Measurements from ENCODE around the gene PTPRJ. TPM values are rescaled to one million over a fixed set of nuclear protein-coding genes. Genes with fewer than 3 reads are reported as not detected.
A peak's percentile ranks its signal among the peaks of the same experiment; 100 is the strongest.

Gene PTPRJ
- total RNA-seq, 1 donor from 2014 or later, result 34.9 TPM

GRCh38 chr11:48090174-48090573 is 109.8 kb downstream of the PTPRJ start:
- Histone ChIP-seq H3K27me3 (no peaks in the 10 kb centered on the region), H3K36me3 (no peaks in the 10 kb centered on the region), H3K27ac (no peak overlapping the region), H3K4me3 (no peak overlapping the region), H3K9me3 (no peaks in the 10 kb centered on the region), H3K4me1 (peaks cover 19% of the 10 kb centered on the region)
- intact Hi-C loops (cut with DNase I), result no loop called here
- DNase-seq (no peak), ATAC-seq (no peak)
- TF ChIP-seq CTCF (IDR thresholded peaks at IDR 0.05), result no peak

DNA sequence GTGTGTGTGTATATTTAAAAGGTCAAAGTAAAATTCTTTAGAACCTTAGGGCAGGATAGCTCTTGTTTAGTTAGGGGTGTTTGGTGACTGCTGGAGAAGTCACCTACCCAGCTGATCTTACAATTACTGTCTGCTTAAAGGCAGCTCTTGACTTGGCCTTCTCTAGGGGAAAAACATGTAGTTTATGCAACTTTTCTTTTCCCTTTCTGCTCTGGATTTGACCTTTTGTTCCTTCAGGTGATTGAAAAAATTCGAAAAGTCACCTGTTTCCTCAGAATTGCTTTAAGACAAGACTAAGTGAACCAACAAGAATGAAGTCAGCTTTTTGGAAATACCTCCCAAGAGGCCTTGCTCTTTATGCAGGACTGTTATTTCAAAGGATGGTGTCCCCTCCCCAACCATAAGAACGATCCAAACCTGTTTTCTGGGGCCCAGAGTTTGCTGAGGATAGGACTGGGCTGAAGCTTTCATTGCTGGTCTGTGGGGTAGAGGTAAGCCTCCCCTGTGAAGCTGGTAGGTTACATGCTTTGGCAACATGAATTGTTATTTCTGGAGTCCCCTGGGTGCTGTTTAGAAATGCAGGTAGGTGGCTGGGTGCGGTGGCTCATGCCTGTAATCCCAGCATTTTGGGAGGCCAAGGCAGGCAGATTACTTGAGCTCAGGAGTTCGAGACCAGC is 111.2 kb downstream of the PTPRJ start:
- intact Hi-C loops (cut with DNase I), result no loop called here
- Histone ChIP-seq H3K4me3 (no peak overlapping the region), H3K4me1 (peaks cover 24% of the 10 kb centered on the region), H3K36me3 (no peaks in the 10 kb centered on the region), H3K27ac (no peak overlapping the region), H3K9me3 (no peaks in the 10 kb centered on the region), H3K27me3 (no peaks in the 10 kb centered on the region)
- no peak for TF ChIP-seq CTCF (IDR thresholded peaks at IDR 0.05)
- ATAC-seq, result no peak
- no peak for DNase-seq

- no peak overlapping the region for H3K4me3 ChIP-seq
- H3K9me3 ChIP-seq, result no peaks in the 10 kb centered on the region
- no peaks in the 10 kb centered on the region for H3K36me3 ChIP-seq
- intact Hi-C loops (cut with DNase I), result no loop called here
- no peak for TF ChIP-seq CTCF (IDR thresholded peaks at IDR 0.05)
- no peak for ATAC-seq
- no peak overlapping the region for H3K27ac ChIP-seq
- no peaks in the 10 kb centered on the region for H3K27me3 ChIP-seq
- no peak for DNase-seq
- H3K4me1 ChIP-seq, result peaks cover 26% of the 10 kb centered on the region
Measured at GRCh38 chr11:48093323-48093722, 113.0 kb downstream of the PTPRJ start.

DNA sequence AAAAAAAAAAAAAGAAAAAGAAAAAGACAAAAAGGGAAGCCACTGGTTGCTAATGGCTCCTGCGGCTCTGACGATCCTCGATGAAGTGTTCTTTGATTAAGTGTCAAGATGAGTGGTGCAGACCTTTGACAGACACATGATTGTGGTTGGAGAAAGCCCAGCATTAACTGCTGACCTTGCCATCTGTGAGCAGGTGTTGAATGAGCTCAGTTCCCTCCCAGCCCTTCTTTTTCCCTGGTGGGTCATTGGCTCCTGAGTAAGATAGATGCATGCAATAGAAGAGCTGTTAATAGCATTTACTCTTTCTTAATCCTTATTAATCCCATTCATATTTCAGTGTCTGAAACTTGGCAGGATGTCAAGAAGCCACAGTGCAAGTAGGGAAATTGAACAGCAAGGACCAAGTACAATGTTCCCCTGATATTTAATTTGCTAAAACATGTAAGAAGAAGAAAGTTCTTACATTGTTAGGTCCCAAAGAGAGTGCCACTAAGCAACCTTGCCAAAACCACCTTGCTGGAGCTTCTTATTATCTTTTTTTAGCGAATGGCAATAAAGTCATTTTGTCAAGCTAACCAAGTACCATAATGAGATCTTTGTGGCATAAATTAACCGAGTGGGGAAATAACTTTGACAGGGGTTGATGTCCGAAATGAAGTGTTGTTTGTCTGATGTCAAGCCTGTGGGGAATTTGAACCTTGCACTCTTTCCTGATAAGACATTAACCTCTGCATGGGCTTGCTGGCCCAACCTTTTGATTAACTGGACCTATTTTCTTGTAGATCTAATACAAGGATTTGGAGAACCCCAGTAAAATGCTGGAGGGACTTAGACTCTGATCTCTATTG is 113.7 kb downstream of the PTPRJ start:
- peak; percentile 46 for ATAC-seq
- DNase-seq, result no peak
- no peaks in the 10 kb centered on the region for H3K9me3 ChIP-seq
- no peak overlapping the region for H3K4me3 ChIP-seq
- no peaks in the 10 kb centered on the region for H3K36me3 ChIP-seq
- no peaks in the 10 kb centered on the region for H3K27me3 ChIP-seq
- TF ChIP-seq CTCF (IDR thresholded peaks at IDR 0.05), result no peak
- H3K27ac ChIP-seq, result no peak overlapping the region
- peaks cover 26% of the 10 kb centered on the region for H3K4me1 ChIP-seq
- intact Hi-C loops (cut with DNase I), result no loop called here

- intact Hi-C loops (cut with DNase I), result no loop called here
- no peak for TF ChIP-seq CTCF (IDR thresholded peaks at IDR 0.05)
- no peak for DNase-seq
- H3K27ac ChIP-seq, result no peak overlapping the region
- peaks cover 26% of the 10 kb centered on the region for H3K4me1 ChIP-seq
- H3K27me3 ChIP-seq, result no peaks in the 10 kb centered on the region
- no peaks in the 10 kb centered on the region for H3K9me3 ChIP-seq
- ATAC-seq, result no peak
- H3K36me3 ChIP-seq, result no peaks in the 10 kb centered on the region
- H3K4me3 ChIP-seq, result no peak overlapping the region
Measured at GRCh38 chr11:48094643-48095339, 114.4 kb downstream of the PTPRJ start.
